Right ventricle myocardium inferior (tissue), 1 donor: Measurements from ENCODE around the gene C17orf50. TPM values are rescaled to one million over a fixed set of nuclear protein-coding genes. Genes with fewer than 3 reads are reported as not detected.

Experiments
- ATAC-seq: fragments of 200-7000 bp; cut with Tn5 transposase; one replicate; pipeline ENCODE4 v1.9.1; 2020; ENCODE audit warnings: mild to moderate bottlenecking, moderate library complexity
- DNase-seq: peaks from one replicate; pipeline ENCODE4 v3.0.0; 2021; ENCODE audit errors: missing footprints
- intact Hi-C: fragments of 100-400 bp; cut with DNase I; formaldehyde crosslinking; loops from one replicate; pipeline ENCODE4 v1.11.0; 2022
- total RNA-seq: library from RNA; stranded (reverse); fragmentation: NEBNext Ultra II Directional; extraction: Animal tissue kit (Norgen Biotek cat#: 25700); gene quantifications from one replicate; pipeline ENCODE4 v1.2.1, GENCODE V29; 2021
- donor health status: DM: no; HTN: yes; CAD: no; lungs with severe emphysema.

Gene C17orf50
- total RNA-seq, 1 donor from 2014 or later: not detected

DNA sequence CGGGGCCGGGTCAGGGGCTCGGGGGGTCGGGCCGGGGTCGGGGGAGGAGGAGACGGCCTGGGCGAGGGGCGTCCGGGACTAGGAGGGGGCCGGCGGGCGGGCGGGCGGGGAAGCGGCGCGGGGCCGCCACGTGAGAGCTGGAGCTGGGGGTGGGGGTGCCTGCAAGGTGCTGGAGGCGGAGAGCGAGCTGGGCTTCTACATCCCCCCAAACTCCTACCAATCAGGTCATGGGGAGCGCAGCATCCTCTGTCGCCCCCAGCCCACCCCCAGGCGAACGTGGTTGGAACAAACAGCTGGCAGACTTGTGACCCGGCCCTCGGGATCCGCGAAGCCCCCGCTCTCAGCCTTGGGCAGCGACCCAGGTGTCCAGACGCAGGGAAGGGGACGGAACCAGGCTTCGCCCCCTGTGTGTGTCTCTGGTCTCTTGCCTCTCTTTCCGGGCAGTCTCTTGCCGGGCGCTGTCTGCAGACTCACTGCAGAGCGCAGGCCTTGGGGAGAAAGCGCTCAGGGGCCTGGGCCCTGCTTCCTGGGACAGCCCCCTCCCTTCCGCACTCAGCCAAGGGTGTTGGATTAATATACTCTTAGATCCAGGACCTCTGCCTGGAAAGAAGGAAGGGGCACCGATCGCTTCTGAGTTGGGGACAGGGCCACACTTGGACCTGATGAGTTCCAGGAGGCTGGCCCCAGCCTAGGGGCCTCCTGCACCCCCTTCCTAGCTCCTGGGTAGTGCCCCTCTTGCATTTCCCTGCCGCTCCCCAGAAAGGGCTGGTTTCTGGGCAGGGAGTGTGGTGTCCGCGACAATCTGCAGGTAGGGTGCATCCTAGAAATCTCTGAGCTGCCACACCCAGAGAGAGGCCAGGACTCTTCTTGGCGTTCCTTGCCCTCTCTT, 28.5 kb upstream of the C17orf50 start:
- intact Hi-C loops: no loop called here
- DNase-seq: no peak
- ATAC-seq: peak; percentile 38

DNA sequence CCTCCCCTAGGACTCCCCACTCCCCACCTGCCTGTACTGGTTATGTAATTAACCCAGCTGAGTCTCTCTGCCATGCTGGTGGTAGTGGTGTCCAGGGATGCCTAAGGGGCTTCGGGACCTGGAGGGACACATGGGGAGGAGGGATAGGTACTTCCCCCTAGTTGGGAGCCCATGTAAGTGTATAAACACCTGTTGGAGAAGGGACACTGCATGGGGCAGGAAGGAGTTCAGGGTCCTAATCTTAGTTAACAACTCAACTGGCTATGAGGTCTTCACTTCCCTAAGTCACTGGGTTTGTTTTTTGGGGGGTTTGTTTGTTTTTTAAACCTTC, 27.9 kb upstream of the C17orf50 start:
- ATAC-seq (no peak), DNase-seq (no peak)
- intact Hi-C loops: no loop called here

DNA sequence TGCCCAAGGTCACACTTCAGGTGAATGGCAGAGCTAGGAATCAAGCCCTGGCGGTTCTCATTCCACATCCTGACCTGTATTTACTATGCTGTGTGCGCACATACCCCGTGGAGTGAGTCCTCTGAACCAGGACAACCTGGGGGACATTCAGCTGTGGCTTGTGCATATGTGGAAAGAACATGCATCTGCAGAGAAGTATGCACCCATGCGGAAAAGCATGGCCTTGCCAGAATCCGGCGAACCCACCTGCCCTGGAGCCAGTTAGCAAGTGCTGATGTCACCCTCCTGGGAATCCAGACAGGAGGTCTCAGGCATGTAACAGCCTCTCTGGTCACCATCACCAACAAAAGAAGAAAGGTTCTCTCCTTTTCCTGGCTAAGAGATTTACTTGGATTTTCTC, 27.3 kb upstream of the C17orf50 start:
- intact Hi-C loops: no loop called here
- no peak for ATAC-seq
- no peak for DNase-seq

DNA sequence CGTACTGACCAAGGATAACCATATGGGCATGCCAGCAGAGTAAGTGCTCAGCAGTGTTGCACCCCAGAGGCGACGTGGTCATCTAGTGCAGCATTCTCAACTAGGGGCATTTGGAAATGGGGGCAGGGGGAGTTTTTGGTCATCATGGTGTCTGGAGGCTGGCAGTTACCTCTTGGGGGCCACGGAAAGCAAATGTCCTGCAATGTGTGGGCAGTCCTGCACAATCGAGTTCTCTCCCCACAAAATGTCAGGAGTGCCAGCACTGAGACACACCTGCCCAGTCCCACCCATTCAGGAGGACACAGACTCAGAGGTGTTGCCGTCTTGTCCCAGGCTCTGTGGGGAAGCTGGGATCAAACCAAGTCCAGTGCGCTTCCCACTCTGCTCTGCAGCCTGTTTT, 26.3 kb upstream of the C17orf50 start:
- no peak for DNase-seq
- intact Hi-C loops: no loop called here
- ATAC-seq: no peak

DNA sequence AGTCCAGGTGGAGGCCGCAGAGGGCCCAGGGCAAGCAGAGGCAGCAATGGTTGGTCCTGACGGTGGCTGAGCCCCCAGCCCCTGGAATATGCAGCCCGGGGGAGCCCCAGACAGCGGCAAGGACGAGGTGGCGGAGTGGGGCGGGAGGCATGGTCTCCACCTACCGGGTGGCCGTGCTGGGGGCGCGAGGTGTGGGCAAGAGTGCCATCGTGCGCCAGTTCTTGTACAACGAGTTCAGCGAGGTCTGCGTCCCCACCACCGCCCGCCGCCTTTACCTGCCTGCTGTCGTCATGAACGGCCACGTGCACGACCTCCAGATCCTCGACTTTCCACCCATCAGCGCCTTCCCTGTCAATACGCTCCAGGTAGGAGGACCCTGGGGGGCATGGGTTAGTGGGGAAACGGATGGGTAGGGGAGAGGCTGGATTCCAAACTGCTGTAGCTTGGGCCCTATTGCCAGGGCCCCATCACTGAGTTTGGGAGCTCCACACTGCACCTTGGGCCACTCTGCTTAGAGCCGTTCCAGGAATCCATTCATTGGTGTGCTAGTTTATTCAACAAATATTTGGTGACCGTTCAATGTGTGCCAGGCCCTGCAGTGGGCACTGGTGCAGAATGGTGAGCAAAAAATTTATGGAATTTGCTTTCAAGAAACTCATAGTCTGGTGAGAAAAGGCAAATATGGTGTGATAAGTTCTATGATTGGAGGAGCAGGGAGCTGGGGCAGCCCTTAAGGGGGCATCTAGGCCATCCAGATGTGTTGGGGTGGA, 25.5 kb upstream of the C17orf50 start:
- DNase-seq (no peak), ATAC-seq (no peak)
- intact Hi-C loops: no loop called here

DNA sequence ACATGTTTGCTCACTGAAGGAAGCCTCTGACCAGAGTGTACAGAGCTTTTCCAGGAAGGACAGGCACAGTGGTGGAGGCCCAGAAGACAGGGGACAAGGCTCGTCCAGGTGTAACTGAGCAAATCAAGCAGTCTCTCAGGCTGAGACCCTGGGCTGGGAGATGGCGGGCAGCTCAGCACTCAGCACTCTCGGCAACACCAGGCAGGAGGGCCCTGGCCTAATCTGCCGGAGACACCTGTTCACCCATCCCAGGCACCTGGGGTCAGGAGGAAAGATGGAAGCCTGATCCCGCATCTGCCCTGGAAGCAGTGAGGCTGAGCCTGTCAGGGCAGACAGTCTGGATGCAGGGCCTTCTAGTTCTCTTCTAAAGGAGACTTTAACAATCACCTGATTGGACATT, 24.5 kb upstream of the C17orf50 start:
- no peak for DNase-seq
- ATAC-seq: no peak
- intact Hi-C loops: no loop called here

DNA sequence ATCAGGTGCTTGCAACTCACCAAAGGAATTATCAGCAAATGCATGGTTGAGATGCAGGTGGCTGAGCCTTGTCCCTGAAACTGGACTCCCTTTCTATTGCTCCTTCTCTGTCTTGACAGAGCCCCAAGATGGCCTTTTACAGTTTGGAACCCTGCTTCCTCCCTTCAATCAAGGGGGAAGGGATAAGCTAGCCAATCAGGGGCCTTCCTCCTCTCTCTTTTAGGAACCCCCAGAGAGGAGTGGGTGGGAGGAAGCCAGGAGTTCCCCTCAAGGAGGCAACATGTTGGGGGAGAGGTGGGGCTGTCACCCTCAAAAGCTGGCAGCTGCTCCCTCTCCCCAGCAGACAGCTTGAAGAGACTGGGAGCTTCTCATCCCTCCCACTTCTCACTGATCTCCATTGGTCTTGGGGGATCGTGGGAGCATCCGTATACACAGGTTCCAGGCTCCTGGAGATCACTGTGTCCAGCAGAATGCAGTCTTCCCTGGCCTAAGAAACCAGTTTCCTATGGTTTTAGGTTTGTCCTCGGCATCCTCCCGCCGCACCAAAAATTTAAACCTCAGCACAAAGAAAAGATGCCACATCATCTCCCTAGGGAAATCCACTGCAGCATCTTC, 22.1 kb upstream of the C17orf50 start:
- ATAC-seq (no peak), DNase-seq (no peak)
- intact Hi-C loops: no loop called here

DNA sequence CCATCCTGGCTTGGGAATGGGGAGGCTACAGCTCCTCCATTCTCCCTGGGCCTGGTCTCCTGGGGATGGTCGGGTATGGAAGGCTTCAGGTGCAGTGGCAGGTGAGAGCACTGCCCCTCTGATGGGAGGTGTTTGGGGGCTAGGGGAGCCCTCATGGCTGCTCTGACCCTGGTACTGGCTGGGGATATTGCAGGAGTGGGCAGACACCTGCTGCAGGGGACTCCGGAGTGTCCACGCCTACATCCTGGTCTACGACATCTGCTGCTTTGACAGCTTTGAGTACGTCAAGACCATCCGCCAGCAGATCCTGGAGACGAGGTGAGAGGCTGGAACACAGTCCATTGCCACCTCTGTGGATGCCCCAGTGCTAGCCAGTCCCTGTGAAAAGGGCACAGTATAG, 20.5 kb upstream of the C17orf50 start:
- no peak for ATAC-seq
- no peak for DNase-seq
- intact Hi-C loops: no loop called here

DNA sequence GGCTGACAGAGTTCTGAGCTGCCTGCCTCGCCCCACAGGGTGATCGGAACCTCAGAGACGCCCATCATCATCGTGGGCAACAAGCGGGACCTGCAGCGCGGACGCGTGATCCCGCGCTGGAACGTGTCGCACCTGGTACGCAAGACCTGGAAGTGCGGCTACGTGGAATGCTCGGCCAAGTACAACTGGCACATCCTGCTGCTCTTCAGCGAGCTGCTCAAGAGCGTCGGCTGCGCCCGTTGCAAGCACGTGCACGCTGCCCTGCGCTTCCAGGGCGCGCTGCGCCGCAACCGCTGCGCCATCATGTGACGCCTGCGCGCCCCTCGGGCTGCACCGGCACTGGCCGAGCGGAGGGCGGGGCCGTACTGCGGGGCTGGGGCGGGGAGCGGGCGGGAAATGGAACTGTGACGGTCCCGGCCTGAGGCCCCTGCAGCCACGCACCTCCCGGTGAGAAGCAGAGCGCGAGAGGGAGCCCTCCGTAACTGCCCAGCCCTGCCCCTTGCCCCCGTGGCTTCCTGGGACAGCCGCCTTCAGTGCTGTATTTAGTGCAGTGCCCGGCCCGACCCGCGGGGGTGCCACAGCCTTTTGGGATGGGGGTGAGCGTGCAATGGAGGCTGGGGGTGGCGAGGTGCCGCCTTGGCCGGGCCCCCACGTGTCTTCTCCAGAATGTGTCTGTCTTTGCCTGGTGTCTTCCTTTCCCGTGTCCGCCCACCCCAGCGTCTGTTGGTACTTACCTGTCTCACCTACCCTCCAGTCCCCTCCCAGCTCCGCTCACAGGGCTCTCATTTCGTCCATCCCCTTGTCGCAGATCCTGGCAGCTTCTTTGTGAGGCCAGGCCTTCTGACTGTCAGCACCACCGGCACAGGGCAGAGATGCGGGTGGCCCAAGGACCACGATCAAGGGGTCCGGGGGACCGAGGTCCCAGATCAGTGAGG, 19.4 kb upstream of the C17orf50 start:
- intact Hi-C loops: no loop called here
- peak; percentile 16 for ATAC-seq
- DNase-seq: no peak

DNA sequence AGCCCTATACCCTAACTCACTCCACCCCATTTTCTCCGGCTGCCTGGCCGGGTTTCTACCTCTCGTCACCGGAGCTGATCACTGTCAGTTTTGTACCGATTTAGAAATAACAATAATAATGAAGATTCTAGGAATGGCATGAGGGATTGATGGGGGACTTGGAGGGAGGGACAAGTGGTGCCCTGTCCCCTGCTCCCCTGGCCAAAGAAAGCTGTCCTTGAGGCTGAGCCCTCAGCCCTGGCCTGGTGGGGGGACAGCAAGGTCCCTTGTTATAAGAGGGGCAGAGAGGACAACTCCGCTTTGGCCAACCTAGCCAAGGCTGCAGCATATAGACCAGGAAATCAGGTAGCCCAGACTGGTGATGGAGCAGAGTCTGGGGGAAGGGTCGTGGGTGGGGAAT, 18.2 kb upstream of the C17orf50 start:
- ATAC-seq: no peak
- intact Hi-C loops: no loop called here
- no peak for DNase-seq

DNA sequence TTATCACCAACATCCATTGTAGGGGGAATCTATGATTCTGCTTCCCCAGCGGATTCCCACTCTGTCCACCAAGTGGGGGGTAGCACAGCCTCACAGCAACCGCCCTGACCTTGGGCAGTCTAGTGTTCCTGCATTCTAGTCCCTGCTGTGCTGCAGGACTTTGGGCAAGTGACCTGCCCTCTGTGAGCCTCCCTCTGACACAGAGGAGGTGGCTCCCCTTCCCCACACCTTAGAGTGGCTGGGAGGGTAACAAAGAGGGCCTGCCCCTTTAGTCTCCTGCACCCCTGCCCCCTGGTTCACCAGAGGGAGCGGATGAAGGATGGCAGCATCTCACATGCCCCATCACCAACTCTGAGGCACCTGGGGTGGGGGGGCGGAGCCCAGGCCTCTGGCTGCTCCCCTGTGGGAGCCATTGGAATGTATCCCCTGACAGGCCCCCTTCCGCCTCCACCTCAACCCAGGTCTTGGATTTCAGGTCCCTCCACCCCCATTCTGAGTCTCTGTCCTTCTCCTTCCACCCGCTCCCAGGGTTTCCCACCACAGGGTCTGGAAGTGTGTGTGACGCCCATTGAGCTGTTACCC, 17.7 kb upstream of the C17orf50 start:
- DNase-seq: no peak
- intact Hi-C loops: no loop called here

DNA sequence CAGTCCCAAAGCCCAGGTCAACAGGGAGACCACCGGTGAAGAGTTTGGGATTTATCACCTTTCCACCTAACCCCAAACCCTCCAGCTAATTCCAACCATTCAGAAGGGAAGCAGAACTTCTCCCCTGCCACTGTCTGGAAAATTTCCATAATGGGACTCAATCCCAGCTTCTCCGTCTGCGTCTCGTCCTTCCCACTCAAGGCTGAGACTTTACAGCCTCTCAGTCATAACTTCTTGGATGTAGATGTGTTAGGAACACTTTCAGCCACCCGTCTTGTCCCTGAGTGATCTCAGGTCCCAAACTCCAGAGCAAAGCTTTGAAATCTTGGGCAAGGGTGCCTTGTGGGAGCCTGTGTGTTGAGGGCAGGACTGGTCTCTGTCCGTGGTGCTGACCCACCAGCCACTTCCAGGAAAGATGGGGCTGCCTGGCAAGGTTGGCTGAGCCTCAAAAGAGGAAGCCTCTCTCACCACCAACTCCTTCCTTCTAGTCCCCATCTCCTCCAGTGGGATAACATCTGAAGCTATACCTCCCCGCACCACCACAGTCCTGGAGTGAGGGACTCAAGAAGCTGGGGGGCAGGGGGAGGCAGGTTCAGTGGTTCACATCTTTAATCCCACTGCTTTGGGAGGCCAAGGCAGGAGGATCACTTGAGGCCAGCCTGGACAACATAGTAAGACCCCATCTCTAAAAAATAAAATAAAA, 16.9 kb upstream of the C17orf50 start:
- intact Hi-C loops: no loop called here
- DNase-seq (peak; percentile 56), ATAC-seq (no peak)

More for the DNA sequence above, 17.7 kb upstream of the C17orf50 start:
- no peak for ATAC-seq

DNA sequence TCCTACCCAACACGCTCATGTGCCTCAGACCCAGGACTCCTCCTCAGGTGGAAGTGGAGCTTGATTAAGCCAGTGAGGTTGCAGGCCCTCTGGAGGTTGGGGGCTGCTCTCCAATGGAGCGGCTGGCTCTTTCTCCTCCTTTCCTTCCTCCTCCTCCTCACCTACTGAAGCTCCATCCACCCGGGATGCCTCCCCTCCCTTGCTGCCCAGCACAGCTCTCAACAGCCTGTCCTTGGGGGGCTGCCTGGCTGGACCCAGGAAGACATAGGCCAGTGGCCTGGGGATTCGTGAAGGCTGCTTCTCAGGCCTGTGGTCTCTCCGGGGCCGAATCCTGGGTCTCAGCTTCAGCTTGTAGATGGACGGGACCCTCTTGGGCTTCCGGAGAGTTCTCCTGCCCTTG, 15.9 kb upstream of the C17orf50 start:
- ATAC-seq (no peak), DNase-seq (peak; percentile 56)
- intact Hi-C loops: loop anchor here (5.0 kb wide), 1 partner anchor 433 kb away; no protein-coding TSS in a partner anchor

DNA sequence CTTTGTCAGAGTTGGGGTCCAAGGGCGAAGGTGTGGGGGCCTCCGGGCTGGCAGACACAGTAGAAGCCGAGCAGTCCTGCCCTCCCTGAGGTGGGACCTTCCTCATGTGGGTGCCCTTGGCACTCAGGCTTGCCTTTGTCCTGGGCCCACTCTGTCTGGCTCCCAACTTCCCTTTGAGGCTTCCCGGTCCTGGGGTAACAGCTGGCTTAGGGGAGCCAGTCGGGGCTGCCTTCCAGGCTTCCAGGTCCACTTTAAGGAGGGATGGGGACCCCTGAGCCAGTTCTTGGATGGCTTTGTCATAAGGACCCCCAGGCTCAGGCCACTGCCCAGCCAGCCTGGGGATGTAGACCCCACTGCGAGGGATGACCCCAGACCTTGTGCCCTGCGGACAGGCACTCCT, 15.4 kb upstream of the C17orf50 start:
- ATAC-seq: no peak
- intact Hi-C loops: loop anchor here (5.0 kb wide), 1 partner anchor 433 kb away; no protein-coding TSS in a partner anchor
- peak; percentile 31 for DNase-seq

DNA sequence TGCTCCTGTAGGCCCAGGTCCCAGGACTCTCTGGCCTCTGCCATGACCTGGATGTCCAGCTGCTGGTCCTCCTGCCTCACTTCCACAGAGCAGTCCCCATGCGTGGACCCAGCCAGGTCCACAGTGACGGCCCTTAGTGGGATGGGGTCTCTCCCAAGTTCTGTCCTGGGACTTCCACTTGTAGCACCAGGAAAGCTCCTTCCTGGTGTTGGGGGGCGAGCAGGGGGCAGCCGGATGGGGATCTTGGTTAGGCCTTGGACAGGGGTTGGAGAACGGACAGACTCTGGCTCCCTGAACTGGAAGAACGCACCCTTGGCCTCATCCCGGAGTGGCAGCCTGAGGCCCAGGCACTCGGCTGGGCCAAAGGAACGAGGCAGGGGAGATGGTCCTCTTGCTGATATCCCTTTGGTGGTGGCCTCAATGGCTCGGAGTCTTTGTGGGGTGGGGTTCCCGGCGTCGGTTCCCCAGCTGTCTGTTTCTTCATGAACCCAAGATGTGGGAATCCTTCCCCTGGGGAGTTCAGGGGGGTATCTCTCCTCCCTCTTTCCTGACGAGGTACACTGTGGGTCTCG, 14.9 kb upstream of the C17orf50 start:
- ATAC-seq: no peak
- intact Hi-C loops: loop anchor here (2.0 to 5.0 kb wide), 2 partner anchors 131 to 434 kb away; no protein-coding TSS in a partner anchor
- DNase-seq: peak; percentile 39

DNA sequence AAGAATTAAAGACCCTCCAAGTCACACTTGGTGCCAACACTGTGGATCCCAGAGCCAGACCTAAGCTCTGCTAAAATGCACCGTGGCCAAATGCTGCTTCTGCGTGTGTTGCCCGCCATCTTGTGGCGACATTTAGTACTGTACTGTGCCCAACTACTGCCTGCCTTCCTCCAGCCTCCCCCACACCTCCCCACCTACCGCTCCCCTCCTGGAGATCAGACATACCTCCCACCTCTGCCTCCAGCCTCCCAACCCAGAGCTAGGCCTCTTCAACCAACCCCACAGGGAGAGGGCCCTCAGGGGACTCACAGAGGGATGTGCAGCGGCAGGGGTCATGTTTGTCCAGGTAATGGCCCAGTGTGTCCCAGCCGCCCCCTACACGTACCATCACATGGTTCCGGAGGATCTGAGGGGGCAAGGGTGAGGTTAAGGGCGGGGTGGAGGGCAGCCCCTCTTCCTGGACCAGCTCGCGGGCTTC, 13.1 kb upstream of the C17orf50 start:
- intact Hi-C loops: loop anchor here (2.0 to 5.0 kb wide), 3 partner anchors 87 to 435 kb away; no protein-coding TSS in a partner anchor
- peak; percentile 74 for DNase-seq
- peak; percentile 83 for ATAC-seq

DNA sequence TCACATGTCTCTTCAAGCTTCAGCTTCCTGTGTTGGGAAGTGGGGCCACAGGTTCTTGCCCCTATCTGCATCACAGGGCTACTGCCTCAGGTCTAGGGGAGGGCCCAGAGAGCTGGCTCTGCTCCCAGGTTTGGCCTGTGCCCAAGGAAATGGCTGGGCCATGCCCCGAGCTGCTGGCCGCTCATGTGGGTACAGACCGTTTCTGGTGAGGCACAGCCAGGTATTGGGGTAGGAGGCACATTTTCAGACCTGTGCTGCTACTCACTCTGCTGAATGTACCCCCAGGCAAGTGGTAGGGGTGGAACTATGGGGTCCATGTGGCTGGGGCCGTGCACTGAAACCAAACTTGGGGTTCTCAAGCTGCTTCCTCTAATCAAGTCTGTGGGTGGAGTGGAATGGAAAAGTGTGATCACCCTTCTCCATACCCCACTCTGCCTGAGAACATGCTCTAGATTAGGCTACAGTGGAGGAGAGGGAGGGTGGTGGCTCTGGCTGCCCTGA, 12.3 kb upstream of the C17orf50 start:
- ATAC-seq: peak; percentile 18
- DNase-seq: peak; percentile 28
- intact Hi-C loops: loop anchor here (2.0 to 5.0 kb wide), 2 partner anchors 88 to 436 kb away; no protein-coding TSS in a partner anchor
